K562 (cell line): ENCODE results near the gene ZNF785. TPM values are rescaled to one million over a fixed set of nuclear protein-coding genes. Genes with fewer than 3 reads are reported as not detected.

Experiments used
- ATAC-seq: fragments of 200-7000 bp; cut with Tn5 transposase; 3 replicates; pipeline ENCODE4 v1.9.1; 2020; ENCODE audit warnings: moderate library complexity
- BruUV-seq: library from RNA; stranded (reverse); fragments of 400-500 nt; replicated peaks from 2 replicates; lab custom pipeline; 2021; lab: Mats Ljungman, UMichigan
- CTCF ChIA-PET: fragments of 300-600 bp; formaldehyde crosslinking; extraction: SDS; loops from one replicate; lab custom pipeline; 2021; ENCODE audit warnings: low intra/inter-chr PET ratio; lab: Yijun Ruan, JAX
- POLR2A ChIA-PET: fragments of 300-600, 350-650 bp; sonication (Branson Sonifier 250); formaldehyde crosslinking; extraction: SDS; loops from one replicate; lab custom pipeline; 2021; ENCODE audit warnings: antibody characterized with exemption, inconsistent platforms; lab: Yijun Ruan, JAX
- DNase-seq, 4 experiments: peaks; one replicate each; pipeline versions ENCODE4 v3.0.0 to v3.0.0-alpha.2; 2011 to 2018; ENCODE audit warnings: low spot score in 3 of 4, mixed read lengths in 3 of 4; ENCODE audit errors: extremely low read depth in 1 of 4
- FAIRE-seq: peaks from 2 replicates; lab custom pipeline; 2011; peaks lifted over from hg19 to GRCh38; lab: Jason Lieb, UNC
- H2AFZ ChIP-seq: 2 replicates; pipeline ENCODE4 v1.6.0; 2011; ENCODE audit warnings: low read depth, low read length, control low read depth, inconsistent platforms
- H3K27ac ChIP-seq: fragments of 200-600 bp; 3 replicates; pipeline ENCODE4 v1.8.0; 2011; ENCODE audit warnings: low read depth, mild to moderate bottlenecking, control low read depth, inconsistent platforms, low read length, moderate library complexity, mixed read lengths; ENCODE audit errors: extremely low read depth
- H3K27me3 ChIP-seq, 2 experiments: fragments of 300-600 bp in 1 of 2; 2 replicates in 1 of 2; 3 replicates in 1 of 2; pipeline versions ENCODE4 v1.6.0 to v1.8.0; 2011; ENCODE audit warnings: inconsistent platforms in 2 of 2, low read length in 2 of 2, mild to moderate bottlenecking in 1 of 2, mixed read lengths in 1 of 2, moderate library complexity in 1 of 2; ENCODE audit not compliant: control insufficient read depth in 2 of 2, insufficient read depth in 2 of 2
- H3K36me3 ChIP-seq: fragments of 300-600 bp; 3 replicates; pipeline ENCODE4 v1.8.0; 2011; ENCODE audit warnings: mild to moderate bottlenecking, low read length, inconsistent platforms; ENCODE audit not compliant: control insufficient read depth, insufficient read depth
- H3K4me1 ChIP-seq, 2 experiments: fragments of 200-600 bp in 1 of 2; replicated peaks in 1 of 2; 2 replicates in 1 of 2; 3 replicates in 1 of 2; pipeline versions ENCODE4 v1.5.1 to v1.8.0; 2011; ENCODE audit warnings: inconsistent platforms in 2 of 2, low read length in 2 of 2, mild to moderate bottlenecking in 1 of 2, mixed read lengths in 1 of 2, moderate library complexity in 1 of 2; ENCODE audit not compliant: control insufficient read depth in 2 of 2, insufficient read depth in 2 of 2
- H3K4me2 ChIP-seq: 2 replicates; pipeline ENCODE4 v1.6.1; 2011; ENCODE audit warnings: low read length, control low read depth, inconsistent platforms, mixed read lengths; ENCODE audit not compliant: insufficient read depth
- H3K4me3 ChIP-seq: fragments of 200-600 bp; sonication (generic), shearing (Covaris generic); 2 replicates; pipeline ENCODE4 v1.5.1; 2016; ENCODE audit warnings: control low read depth, inconsistent platforms
- H3K79me2 ChIP-seq: fragments of 200-600 bp; 3 replicates; pipeline ENCODE4 v1.8.0; 2011; ENCODE audit warnings: low read length, inconsistent platforms; ENCODE audit not compliant: control insufficient read depth, insufficient read depth
- H3K9ac ChIP-seq, 2 experiments: 2 replicates each; pipeline versions ENCODE4 v1.6.0 to v1.6.1; 2011; ENCODE audit warnings: low read depth in 2 of 2, low read length in 2 of 2, control low read depth in 1 of 2, inconsistent platforms in 1 of 2, mild to moderate bottlenecking in 1 of 2, mixed read lengths in 1 of 2; ENCODE audit not compliant: insufficient read depth in 1 of 2
- H3K9me1 ChIP-seq: one replicate; pipeline ENCODE4 v1.6.0; 2011; ENCODE audit warnings: inconsistent platforms, mild to moderate bottlenecking, low read length, moderate library complexity; ENCODE audit not compliant: control insufficient read depth, insufficient read depth
- H3K9me3 ChIP-seq: replicated peaks from 2 replicates; pipeline ENCODE4 v1.5.1; 2011; ENCODE audit warnings: low read depth, low read length, inconsistent platforms; ENCODE audit not compliant: control insufficient read depth, insufficient read depth
- H4K20me1 ChIP-seq: replicated peaks from 2 replicates; pipeline ENCODE4 v1.6.1; 2011; ENCODE audit warnings: low read length, inconsistent platforms, mixed read lengths; ENCODE audit not compliant: control insufficient read depth, insufficient read depth
- ARID4B ChIP-seq: sonication (generic); formaldehyde crosslinking; IDR thresholded peaks from 2 replicates; pipeline ENCODE4 v1.8.0; 2022; ENCODE audit warnings: mild to moderate bottlenecking, missing genetic modification reagents
- BRF2 ChIP-seq: IDR thresholded peaks from 3 replicates; pipeline ENCODE4 v1.6.1; 2011; ENCODE audit warnings: borderline replicate concordance, mild to moderate bottlenecking; ENCODE audit not compliant: insufficient read length, insufficient read depth
- ETV5 ChIP-seq: sonication (generic); formaldehyde crosslinking; IDR thresholded peaks from 2 replicates; pipeline ENCODE4 v1.4.0; 2020; ENCODE audit warnings: low read depth, mild to moderate bottlenecking, missing genetic modification reagents
- HINFP ChIP-seq: fragments of 450-650 bp; conservative IDR thresholded peaks from 2 replicates; pipeline ENCODE4 v1.6.1; 2016; ENCODE audit warnings: missing genetic modification characterization, low read depth, mild to moderate bottlenecking, control low read depth, missing compliant biosample characterization
- KLF6 ChIP-seq: fragments of 250-450 bp; sonication (Bioruptor Pico); IDR thresholded peaks from 2 replicates; pipeline ENCODE4 v1.4.0; 2020; ENCODE audit warnings: mild to moderate bottlenecking, moderate library complexity, borderline replicate concordance
- RCOR1 ChIP-seq, 2 experiments: IDR thresholded peaks; 2 replicates each; pipeline ENCODE4 v1.6.1; 2012; ENCODE audit warnings: low read depth in 2 of 2, low read length in 2 of 2, borderline replicate concordance in 1 of 2, improper control_type of control experiment in 1 of 2
- TAF1 ChIP-seq: IDR thresholded peaks from 2 replicates; pipeline ENCODE4 v1.6.1; 2011; ENCODE audit warnings: mild to moderate bottlenecking, low read length, moderate library complexity; ENCODE audit not compliant: insufficient read depth, control insufficient read depth, severe bottlenecking; ENCODE audit errors: extremely low read depth
- WGBS: fragments of 100-300 bp; shearing (Covaris generic); methylation state at CpG from one replicate; pipeline ENCODE4 v1.1.6; 2016; ENCODE audit warnings: low coverage, mixed read lengths; ENCODE audit not compliant: insufficient coverage; ENCODE audit errors: missing lambda C conversion rate; 5-methylcytosine and 5-hydroxymethylcytosine counted together
- in situ Hi-C: fragments of 300-500 bp; cut with MboI; formaldehyde crosslinking; loops from 4 replicates; pipeline ENCODE4 v1.15.0; 2018; ENCODE audit warnings: inconsistent platforms, mixed read lengths
- intact Hi-C: fragments of 100-400 bp; cut with micrococcal nuclease; formaldehyde crosslinking; loops from 2 replicates; pipeline ENCODE4 v1.14.2; 2022
- polyA plus RNA-seq, 8 experiments: library from polyadenylated mRNA; depleted of rRNA in 4 of 8; stranded (reverse) in 5 of 8; unstranded in 3 of 8; fragments of >200 nt; fragmentation: Nextera tagmentation in 2 of 8; fragmentation: Illumina TruSeq in 1 of 8; extraction: Ambion mirVana in 2 of 8; extraction: Trizol in 1 of 8; gene quantifications; 2 replicates each; pipeline versions ENCODE4 v1.2.1 to v1.2.3, GENCODE V29; 2011 to 2014; ENCODE audit warnings: inconsistent platforms in 1 of 8, missing spikeins in 1 of 8
- total RNA-seq, 7 experiments: library from RNA; depleted of rRNA in 6 of 7; stranded (reverse); fragments of >200 nt in 6 of 7; fragmentation: Illumina TruSeq in 2 of 7; extraction: Trizol in 2 of 7; gene quantifications; 2 replicates each; pipeline versions ENCODE4 v1.2.1 to v1.2.3, GENCODE V29; 2011 to 2021; ENCODE audit warnings: low replicate concordance in 1 of 7

The ZNF785 gene
- total and polyA plus RNA-seq, 9 of the 15 experiments (the other 6 are each of a cell fraction or from before 2014, with no cell fraction given): 0.64 to 11.0 (median 6.4) TPM

GRCh38 chr16:30557957-30558788, 27.3 kb downstream of the ZNF785 start, which contains the start of gene ZNF764:
Gene ZNF764, minus strand, starts transcription at chr16:30558374. Its CDS starts 192 bp downstream, at chr16:30558182.
- H3K79me2 ChIP-seq: peaks cover 25% of the 10 kb centered on the region
- peak within 1 kb of the TSS; percentile 66 for H3K4me3 ChIP-seq
- H2AFZ ChIP-seq: peak within 1 kb of the TSS; percentile 89
- H3K9ac ChIP-seq: peak within 1 kb of the TSS; percentile 91 to 97
- ATAC-seq (peak; percentile 99), FAIRE-seq (peak; percentile 98), DNase-seq (peak; percentile 83 to 98 (median 88))
- H3K9me1 ChIP-seq: no peaks in the 10 kb centered on the region
- H3K36me3 ChIP-seq: peaks cover 28% of the 10 kb centered on the region; the same call in 2 of the 3 replicates
- TSS peak; percentile 73 for BruUV-seq
- WGBS: under 1% methylated on average over 70 of the region's 74 CpGs
- H4K20me1 ChIP-seq: no peaks in the 10 kb centered on the region; the same call in 1 of the 2 replicates
- peaks cover 21 to 57% of the 10 kb centered on the region in 2 experiments; a peak in 4 of 5 replicates for H3K4me1 ChIP-seq
- in situ Hi-C loops: no loop called here
- ChIA-PET POLR2A (interaction anchor here (0.6 to 4.9 kb wide), 23 partner anchors 8 to 1174 kb away, joined by 3 to 31 read pairs (median 3); partner anchors contain the start of genes DCTPP1, SRCAP, ZNF688 and ZNF689), CTCF (no interaction called here)
- peak within 1 kb of the TSS; percentile 94 for H3K27ac ChIP-seq
- intact Hi-C loops: loop anchor here (1.0 kb wide), 1 partner anchor 27 kb away; the partner anchor contains the start of gene ZNF785
- peak within 1 kb of the TSS; percentile 83 for H3K4me2 ChIP-seq
- no peaks in the 10 kb centered on the region; the same call in 1 of the 2 replicates for H3K9me3 ChIP-seq
- H3K27me3 ChIP-seq: no peaks in the 10 kb centered on the region
- TF ChIP-seq ETV5 (CRISPR knock-in tag) (no peak), TAF1 (peak; percentile 86), BRF2 (no peak), KLF6 (CRISPR knock-in tag) (peak; percentile 35; the same call in 1 of the 2 replicates), ARID4B (no peak), HINFP (tag) (no peak), RCOR1 (IDR thresholded peaks at IDR 0.05; ENCODE audit: borderline replicate concordance in 1 of 2, low read depth in 2 of 2, low read length in 2 of 2) (no peak)
